HepG2 (cell line): ENCODE results near the gene SLC28A1. TPM values are rescaled to one million over a fixed set of nuclear protein-coding genes. Genes with fewer than 3 reads are reported as not detected.
A peak's percentile ranks its signal among the peaks of the same experiment; 100 is the strongest.

Experiments used
- CC2D1A ChIP-seq: sonication (generic); formaldehyde crosslinking; IDR thresholded peaks from 2 replicates; pipeline ENCODE4 v1.8.1; 2023; ENCODE audit warnings: mild to moderate bottlenecking, missing genetic modification reagents
- KLF16 ChIP-seq, 2 experiments: sonication (generic) in 1 of 2; formaldehyde crosslinking in 1 of 2; IDR thresholded peaks; 2 replicates each; pipeline versions ENCODE4 v1.6.1 to v1.8.0; 2016 to 2023; ENCODE audit warnings: missing genetic modification reagents in 2 of 2, missing compliant biosample characterization in 1 of 2
- MAFK ChIP-seq, 2 experiments: IDR thresholded peaks in 1 of 2; conservative IDR thresholded peaks in 1 of 2; 2 replicates each; pipeline ENCODE4 v1.6.1; 2011; ENCODE audit warnings: improper control_type of control experiment in 2 of 2, low read length in 2 of 2
- NCOR1 ChIP-seq: fragments of 200-600 bp; sonication (generic); IDR thresholded peaks from 2 replicates; pipeline ENCODE4 v1.7.0; 2017; ENCODE audit warnings: antibody characterized with exemption, low read length, borderline replicate concordance
- PHF21A ChIP-seq: sonication (generic); formaldehyde crosslinking; IDR thresholded peaks from 2 replicates; pipeline ENCODE4 v1.5.0; 2020; ENCODE audit warnings: mild to moderate bottlenecking, missing genetic modification reagents
- PPARG ChIP-seq: conservative IDR thresholded peaks from 2 replicates; pipeline ENCODE4 v1.6.1; 2016; ENCODE audit warnings: missing biosample characterization, missing genetic modification reagents
- RARG ChIP-seq: sonication (generic); formaldehyde crosslinking; IDR thresholded peaks from 2 replicates; pipeline ENCODE4 v1.4.0; 2020; ENCODE audit warnings: low read depth, mild to moderate bottlenecking, missing genetic modification reagents
- RFXANK ChIP-seq: IDR thresholded peaks from 2 replicates; pipeline ENCODE4 v1.6.1; 2016
- SAFB2 ChIP-seq: sonication (generic); formaldehyde crosslinking; IDR thresholded peaks from 2 replicates; pipeline ENCODE4 v1.5.1; 2020; ENCODE audit warnings: missing genetic modification reagents, low read depth, mild to moderate bottlenecking, borderline replicate concordance
- SNAPC2 ChIP-seq: sonication (generic); formaldehyde crosslinking; IDR thresholded peaks from 2 replicates; pipeline ENCODE4 v1.8.1; 2022; ENCODE audit warnings: mild to moderate bottlenecking, missing genetic modification reagents
- ZC3H13 ChIP-seq: sonication (generic); formaldehyde crosslinking; IDR thresholded peaks from 2 replicates; pipeline ENCODE4 v1.8.1; 2023; ENCODE audit warnings: mild to moderate bottlenecking, missing genetic modification reagents, moderate library complexity
- ZNF10 ChIP-seq: sonication (generic); formaldehyde crosslinking; IDR thresholded peaks from 2 replicates; pipeline ENCODE4 v1.4.0; 2020; ENCODE audit warnings: mild to moderate bottlenecking, low read depth, missing genetic modification reagents, borderline replicate concordance
- ZNF143 ChIP-seq: sonication (generic); formaldehyde crosslinking; IDR thresholded peaks from 2 replicates; pipeline ENCODE4 v1.4.0; 2020; ENCODE audit warnings: missing genetic modification reagents
- ZNF17 ChIP-seq: sonication (generic); formaldehyde crosslinking; IDR thresholded peaks from 2 replicates; pipeline ENCODE4 v1.5.0; 2020; ENCODE audit warnings: mild to moderate bottlenecking, missing genetic modification reagents
- ZNF232 ChIP-seq: sonication (generic); formaldehyde crosslinking; IDR thresholded peaks from 2 replicates; pipeline ENCODE4 v1.4.0; 2020; ENCODE audit warnings: missing genetic modification reagents, borderline replicate concordance
- ZNF564 ChIP-seq: sonication (generic); formaldehyde crosslinking; IDR thresholded peaks from 2 replicates; pipeline ENCODE4 v1.8.1; 2023; ENCODE audit warnings: mild to moderate bottlenecking, missing genetic modification reagents
- ZNF703 ChIP-seq: sonication (generic); formaldehyde crosslinking; IDR thresholded peaks from 2 replicates; pipeline ENCODE4 v1.5.1; 2020; ENCODE audit warnings: missing genetic modification reagents, mild to moderate bottlenecking, moderate library complexity, borderline replicate concordance
- ZNF746 ChIP-seq: sonication (generic); formaldehyde crosslinking; IDR thresholded peaks from 2 replicates; pipeline ENCODE4 v1.8.0; 2022; ENCODE audit warnings: mild to moderate bottlenecking, missing genetic modification reagents
- ZNF816 ChIP-seq: sonication (generic); formaldehyde crosslinking; IDR thresholded peaks from 2 replicates; pipeline ENCODE4 v1.8.0; 2022; ENCODE audit warnings: missing genetic modification reagents, mild to moderate bottlenecking, borderline replicate concordance
- polyA plus RNA-seq, 8 experiments: library from polyadenylated mRNA; depleted of rRNA in 3 of 8; stranded (reverse) in 7 of 8; unstranded in 1 of 8; fragments of >200 nt; fragmentation: Illumina TruSeq in 4 of 8; extraction: Trizol in 4 of 8; gene quantifications; 2 replicates each; pipeline versions ENCODE4 v1.2.1 to v1.2.3, GENCODE V29; 2011 to 2016; ENCODE audit warnings: low read depth in 4 of 8, missing spikeins in 1 of 8, mixed read lengths in 1 of 8; ENCODE audit not compliant: insufficient read depth in 1 of 8
- total RNA-seq, 5 experiments: library from RNA; depleted of rRNA; stranded (reverse); fragments of >200 nt; fragmentation: Illumina TruSeq; extraction: Trizol; gene quantifications; 2 replicates each; pipeline ENCODE4 v1.2.3, GENCODE V29; 2016; ENCODE audit warnings: low read depth in 1 of 5
- TF ChIP-seq, protein P1 (sequence below): IDR thresholded peaks from 2 replicates; pipeline ENCODE4 v1.6.1; 2016; ENCODE audit warnings: missing compliant biosample characterization, missing genetic modification reagents, borderline replicate concordance
- TF ChIP-seq, protein P2 (sequence below): sonication (generic); formaldehyde crosslinking; IDR thresholded peaks from 2 replicates; pipeline ENCODE4 v1.4.0; 2020; ENCODE audit warnings: missing genetic modification reagents
- TF ChIP-seq, protein P3 (sequence below): sonication (generic); formaldehyde crosslinking; IDR thresholded peaks from 2 replicates; pipeline ENCODE4 v1.8.1; 2023; ENCODE audit warnings: mild to moderate bottlenecking, inconsistent platforms, moderate library complexity, missing genetic modification reagents, borderline replicate concordance
- TF ChIP-seq, protein P4 (sequence below): sonication (generic); formaldehyde crosslinking; IDR thresholded peaks from 2 replicates; pipeline ENCODE4 v1.4.0; 2020; ENCODE audit warnings: missing genetic modification reagents, borderline replicate concordance

SLC28A1 gene
- total and polyA plus RNA-seq, 2 of the 13 experiments (the other 11 are each of a cell fraction or from before 2014, with no cell fraction given) = 0.31 to 5.8 TPM

DNA sequence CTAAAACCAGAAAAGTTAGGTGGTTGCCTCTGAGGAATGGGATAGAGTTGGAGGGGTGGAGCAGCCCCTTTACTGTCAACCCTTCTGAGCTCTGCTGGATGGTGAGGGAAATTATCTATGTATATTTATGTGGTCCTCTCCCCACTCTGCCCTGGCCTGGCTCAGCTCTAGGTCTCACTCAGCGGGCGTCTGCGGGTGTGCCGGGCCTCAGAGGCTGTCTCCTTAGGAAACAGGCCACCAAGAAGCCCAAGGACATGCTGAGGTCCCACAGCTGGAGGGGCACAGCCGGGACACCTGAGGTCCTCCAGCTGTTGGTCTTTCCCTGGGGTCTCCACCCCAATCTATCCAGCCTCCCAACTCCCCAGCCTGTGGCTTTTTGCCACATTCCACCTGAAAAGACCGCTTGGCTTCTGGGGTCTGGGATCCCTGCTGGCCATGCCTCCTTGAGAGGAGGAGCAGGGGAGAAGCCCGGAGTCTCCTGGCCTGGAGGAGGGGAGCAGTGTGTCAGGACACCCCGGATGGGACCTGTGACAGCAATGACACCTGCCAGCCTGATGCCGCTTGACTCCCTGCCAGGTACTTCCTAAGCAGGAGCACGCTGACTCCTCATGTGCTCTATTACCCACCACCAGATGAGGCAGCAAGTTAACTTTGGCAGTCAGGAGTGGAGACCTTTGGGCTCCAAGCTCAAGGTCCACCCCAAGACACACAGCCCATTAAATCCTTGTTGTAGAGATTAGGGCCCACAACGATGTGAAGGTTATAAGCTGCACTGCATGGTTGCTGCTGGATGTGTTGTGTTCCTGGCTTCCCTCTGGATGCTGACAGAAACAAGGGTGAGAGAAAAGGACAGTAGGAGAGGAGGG is at the start of gene SLC28A1 (continued):
- peak; percentile 92 for TF ChIP-seq NCOR1
- TF ChIP-seq, protein P1, sequence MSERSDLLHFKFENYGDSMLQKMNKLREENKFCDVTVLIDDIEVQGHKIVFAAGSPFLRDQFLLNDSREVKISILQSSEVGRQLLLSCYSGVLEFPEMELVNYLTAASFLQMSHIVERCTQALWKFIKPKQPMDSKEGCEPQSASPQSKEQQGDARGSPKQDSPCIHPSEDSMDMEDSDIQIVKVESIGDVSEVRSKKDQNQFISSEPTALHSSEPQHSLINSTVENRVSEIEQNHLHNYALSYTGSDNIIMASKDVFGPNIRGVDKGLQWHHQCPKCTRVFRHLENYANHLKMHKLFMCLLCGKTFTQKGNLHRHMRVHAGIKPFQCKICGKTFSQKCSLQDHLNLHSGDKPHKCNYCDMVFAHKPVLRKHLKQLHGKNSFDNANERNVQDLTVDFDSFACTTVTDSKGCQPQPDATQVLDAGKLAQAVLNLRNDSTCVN = no peak
- TF ChIP-seq, protein P2, sequence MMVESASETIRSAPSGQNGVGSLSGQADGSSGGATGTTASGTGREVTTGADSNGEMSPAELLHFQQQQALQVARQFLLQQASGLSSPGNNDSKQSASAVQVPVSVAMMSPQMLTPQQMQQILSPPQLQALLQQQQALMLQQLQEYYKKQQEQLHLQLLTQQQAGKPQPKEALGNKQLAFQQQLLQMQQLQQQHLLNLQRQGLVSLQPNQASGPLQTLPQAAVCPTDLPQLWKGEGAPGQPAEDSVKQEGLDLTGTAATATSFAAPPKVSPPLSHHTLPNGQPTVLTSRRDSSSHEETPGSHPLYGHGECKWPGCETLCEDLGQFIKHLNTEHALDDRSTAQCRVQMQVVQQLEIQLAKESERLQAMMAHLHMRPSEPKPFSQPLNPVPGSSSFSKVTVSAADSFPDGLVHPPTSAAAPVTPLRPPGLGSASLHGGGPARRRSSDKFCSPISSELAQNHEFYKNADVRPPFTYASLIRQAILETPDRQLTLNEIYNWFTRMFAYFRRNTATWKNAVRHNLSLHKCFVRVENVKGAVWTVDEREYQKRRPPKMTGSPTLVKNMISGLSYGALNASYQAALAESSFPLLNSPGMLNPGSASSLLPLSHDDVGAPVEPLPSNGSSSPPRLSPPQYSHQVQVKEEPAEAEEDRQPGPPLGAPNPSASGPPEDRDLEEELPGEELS (CRISPR knock-in tag) = no peak
- no peak for TF ChIP-seq ZNF17 (CRISPR knock-in tag)
- TF ChIP-seq CC2D1A = no peak
- no peak for TF ChIP-seq RARG
- TF ChIP-seq, protein P3, sequence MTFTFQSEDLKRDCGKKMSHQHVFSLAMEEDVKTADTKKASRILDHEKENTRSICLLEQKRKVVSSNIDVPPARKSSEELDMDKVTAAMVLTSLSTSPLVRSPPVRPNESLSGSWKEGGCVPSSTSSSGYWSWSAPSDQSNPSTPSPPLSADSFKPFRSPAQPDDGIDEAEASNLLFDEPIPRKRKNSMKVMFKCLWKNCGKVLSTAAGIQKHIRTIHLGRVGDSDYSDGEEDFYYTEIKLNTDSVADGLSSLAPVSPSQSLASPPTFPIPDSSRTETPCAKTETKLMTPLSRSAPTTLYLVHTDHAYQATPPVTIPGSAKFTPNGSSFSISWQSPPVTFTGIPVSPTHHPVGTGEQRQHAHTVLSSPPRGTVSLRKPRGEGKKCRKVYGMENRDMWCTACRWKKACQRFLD = no peak
- TF ChIP-seq, protein P4, sequence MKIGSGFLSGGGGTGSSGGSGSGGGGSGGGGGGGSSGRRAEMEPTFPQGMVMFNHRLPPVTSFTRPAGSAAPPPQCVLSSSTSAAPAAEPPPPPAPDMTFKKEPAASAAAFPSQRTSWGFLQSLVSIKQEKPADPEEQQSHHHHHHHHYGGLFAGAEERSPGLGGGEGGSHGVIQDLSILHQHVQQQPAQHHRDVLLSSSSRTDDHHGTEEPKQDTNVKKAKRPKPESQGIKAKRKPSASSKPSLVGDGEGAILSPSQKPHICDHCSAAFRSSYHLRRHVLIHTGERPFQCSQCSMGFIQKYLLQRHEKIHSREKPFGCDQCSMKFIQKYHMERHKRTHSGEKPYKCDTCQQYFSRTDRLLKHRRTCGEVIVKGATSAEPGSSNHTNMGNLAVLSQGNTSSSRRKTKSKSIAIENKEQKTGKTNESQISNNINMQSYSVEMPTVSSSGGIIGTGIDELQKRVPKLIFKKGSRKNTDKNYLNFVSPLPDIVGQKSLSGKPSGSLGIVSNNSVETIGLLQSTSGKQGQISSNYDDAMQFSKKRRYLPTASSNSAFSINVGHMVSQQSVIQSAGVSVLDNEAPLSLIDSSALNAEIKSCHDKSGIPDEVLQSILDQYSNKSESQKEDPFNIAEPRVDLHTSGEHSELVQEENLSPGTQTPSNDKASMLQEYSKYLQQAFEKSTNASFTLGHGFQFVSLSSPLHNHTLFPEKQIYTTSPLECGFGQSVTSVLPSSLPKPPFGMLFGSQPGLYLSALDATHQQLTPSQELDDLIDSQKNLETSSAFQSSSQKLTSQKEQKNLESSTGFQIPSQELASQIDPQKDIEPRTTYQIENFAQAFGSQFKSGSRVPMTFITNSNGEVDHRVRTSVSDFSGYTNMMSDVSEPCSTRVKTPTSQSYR (CRISPR knock-in tag) = no peak
- no peak for TF ChIP-seq RFXANK
- TF ChIP-seq PPARG (CRISPR knock-in tag) = no peak
- no peak for TF ChIP-seq ZNF10 (CRISPR knock-in tag)
- no peak for TF ChIP-seq KLF16 (CRISPR knock-in tag; IDR thresholded peaks at IDR 0.05)
- TF ChIP-seq ZNF143 (CRISPR knock-in tag) = no peak
- TF ChIP-seq ZNF816 (CRISPR knock-in tag) = no peak
- no peak for TF ChIP-seq MAFK (conservative IDR thresholded peaks at IDR 0.05 in 1 of 2, IDR thresholded peaks at IDR 0.05 in 1 of 2; ENCODE audit: low read length in 2 of 2)
- TF ChIP-seq ZNF564 (CRISPR knock-in tag) = no peak
- no peak for TF ChIP-seq ZNF746 (CRISPR knock-in tag)
- TF ChIP-seq SAFB2 (CRISPR knock-in tag) = no peak
- no peak for TF ChIP-seq ZNF232 (CRISPR knock-in tag)
- no peak for TF ChIP-seq SNAPC2 (CRISPR knock-in tag)
- no peak for TF ChIP-seq ZC3H13
- TF ChIP-seq ZNF703 (CRISPR knock-in tag) = no peak
- no peak for TF ChIP-seq PHF21A (CRISPR knock-in tag)
